SJCRH30 (cell line): Measurements from ENCODE around the gene ZP1. TPM values are rescaled to one million over a fixed set of nuclear protein-coding genes. Genes with fewer than 3 reads are reported as not detected.
"Not testable (repeated sequence)": the region's sequence is repeated elsewhere in the genome, so short reads cannot be mapped to it uniquely, and the experiment has no call there.

ENCODE experiments used
- DNase-seq, 2 experiments: peaks; one replicate each; pipeline ENCODE4 v3.0.0-alpha.2; 2015 to 2020
- H3K27ac ChIP-seq: fragments of 250-450 bp; sonication (Bioruptor Pico); 2 replicates; pipeline ENCODE4 v1.5.1; 2020; ENCODE audit warnings: mild to moderate bottlenecking, moderate library complexity
- H3K27me3 ChIP-seq: fragments of 250-450 bp; sonication (Bioruptor Pico); 2 replicates; pipeline ENCODE4 v1.5.1; 2020; ENCODE audit warnings: mild to moderate bottlenecking, moderate library complexity
- H3K36me3 ChIP-seq: fragments of 250-450 bp; sonication (Bioruptor Pico); 2 replicates; pipeline ENCODE4 v1.5.1; 2020; ENCODE audit warnings: mild to moderate bottlenecking, moderate library complexity
- H3K4me1 ChIP-seq: fragments of 250-450 bp; sonication (Bioruptor Pico); 2 replicates; pipeline ENCODE4 v1.5.1; 2020; ENCODE audit warnings: mild to moderate bottlenecking, moderate library complexity
- H3K4me3 ChIP-seq: fragments of 250-450 bp; sonication (Bioruptor Pico); 2 replicates; pipeline ENCODE4 v1.5.1; 2020; ENCODE audit warnings: mild to moderate bottlenecking, moderate library complexity
- H3K9me3 ChIP-seq: fragments of 250-450 bp; sonication (Bioruptor Pico); replicated peaks from 2 replicates; pipeline ENCODE4 v1.5.1; 2020; ENCODE audit warnings: mild to moderate bottlenecking, moderate library complexity
- total RNA-seq: library from RNA; depleted of rRNA; stranded (reverse); fragments of >200 nt; shearing (Covaris generic); gene quantifications from 2 replicates; pipeline ENCODE4 v1.2.3, GENCODE V29; 2014; rRNA removed

Gene ZP1
- total RNA-seq, result not detected in 2 replicates

- no peaks in the 10 kb centered on the region for H3K36me3 ChIP-seq
- peak in 1 of 2 experiments; percentile 14 for DNase-seq
- H3K4me3 ChIP-seq, result no peak within 1 kb of the TSS
Measured at GRCh38 chr11:60866911-60867870, at the start of gene ZP1. Gene ZP1, plus strand, starts transcription at chr11:60867542. Its CDS starts 20 bp downstream, at chr11:60867562.

GRCh38 chr11:60818057-60818456, 49.3 kb upstream of the ZP1 start:
- Histone ChIP-seq H3K4me1 (no peaks in the 10 kb centered on the region), H3K9me3 (no peaks in the 10 kb centered on the region), H3K27ac (no peak overlapping the region), H3K27me3 (no peaks in the 10 kb centered on the region), H3K36me3 (no peaks in the 10 kb centered on the region), H3K4me3 (no peak overlapping the region)
- no peak for DNase-seq

More at GRCh38 chr11:60866911-60867870, at the start of gene ZP1:
- Histone ChIP-seq H3K27ac (no peak within 1 kb of the TSS), H3K27me3 (no peaks in the 10 kb centered on the region), H3K9me3 (no peaks in the 10 kb centered on the region), H3K4me1 (peaks cover 2% of the 10 kb centered on the region; the same call in 1 of the 2 replicates)

- DNase-seq, result peak in 1 of 2 experiments; percentile 22
- H3K36me3 ChIP-seq, result no peaks in the 10 kb centered on the region
- no peak overlapping the region for H3K27ac ChIP-seq
- H3K4me3 ChIP-seq, result no peak overlapping the region
- no peaks in the 10 kb centered on the region for H3K9me3 ChIP-seq
- H3K4me1 ChIP-seq, result no peaks in the 10 kb centered on the region
- no peaks in the 10 kb centered on the region for H3K27me3 ChIP-seq
Measured at GRCh38 chr11:60821827-60822599, 45.3 kb upstream of the ZP1 start.

- DNase-seq, H3K27me3 ChIP-seq, H3K36me3 ChIP-seq, H3K4me3 ChIP-seq, H3K9me3 ChIP-seq, H3K4me1 ChIP-seq, H3K27ac ChIP-seq: not testable (repeated sequence)
Measured at GRCh38 chr11:60823745-60824306, 43.5 kb upstream of the ZP1 start.

- no peak overlapping the region for H3K27ac ChIP-seq
- H3K27me3 ChIP-seq, result no peaks in the 10 kb centered on the region
Measured at GRCh38 chr11:60825118-60825517, 42.2 kb upstream of the ZP1 start.

GRCh38 chr11:60825790-60826189, 41.6 kb upstream of the ZP1 start:
- H3K27ac ChIP-seq, result no peak overlapping the region
- H3K36me3 ChIP-seq, result no peaks in the 10 kb centered on the region
- no peaks in the 10 kb centered on the region for H3K4me1 ChIP-seq
- no peak for DNase-seq
- no peaks in the 10 kb centered on the region for H3K9me3 ChIP-seq
- H3K27me3 ChIP-seq, result peaks cover 2% of the 10 kb centered on the region; the same call in 1 of the 2 replicates
- no peak overlapping the region for H3K4me3 ChIP-seq

More at GRCh38 chr11:60825118-60825517, 42.2 kb upstream of the ZP1 start:
- Histone ChIP-seq H3K4me1 (no peaks in the 10 kb centered on the region), H3K9me3 (no peaks in the 10 kb centered on the region), H3K36me3 (no peaks in the 10 kb centered on the region), H3K4me3 (no peak overlapping the region)
- no peak for DNase-seq

GRCh38 chr11:60830478-60831142, 36.7 kb upstream of the ZP1 start:
- no peak overlapping the region for H3K4me3 ChIP-seq
- no peaks in the 10 kb centered on the region for H3K9me3 ChIP-seq
- no peak for DNase-seq
- no peaks in the 10 kb centered on the region for H3K36me3 ChIP-seq
- H3K27me3 ChIP-seq, result peaks cover 3% of the 10 kb centered on the region; the same call in 1 of the 2 replicates
- no peaks in the 10 kb centered on the region for H3K4me1 ChIP-seq
- H3K27ac ChIP-seq, result no peak overlapping the region

- H3K4me3 ChIP-seq, result no peak overlapping the region
- no peak overlapping the region for H3K27ac ChIP-seq
- peak; percentile 65 to 83 for DNase-seq
- peaks cover 3% of the 10 kb centered on the region; the same call in 1 of the 2 replicates for H3K27me3 ChIP-seq
- H3K9me3 ChIP-seq, result no peaks in the 10 kb centered on the region
- no peaks in the 10 kb centered on the region for H3K4me1 ChIP-seq
- H3K36me3 ChIP-seq, result no peaks in the 10 kb centered on the region
Measured at GRCh38 chr11:60831143-60831500, 36.2 kb upstream of the ZP1 start.

- H3K4me3 ChIP-seq, result no peak overlapping the region
- H3K27ac ChIP-seq, result no peak overlapping the region
- H3K4me1 ChIP-seq, result no peaks in the 10 kb centered on the region
- H3K36me3 ChIP-seq, result no peaks in the 10 kb centered on the region
- no peaks in the 10 kb centered on the region for H3K9me3 ChIP-seq
- DNase-seq, result no peak
- H3K27me3 ChIP-seq, result peaks cover 3% of the 10 kb centered on the region; the same call in 1 of the 2 replicates
Measured at GRCh38 chr11:60831501-60832079, 35.8 kb upstream of the ZP1 start.

- no peaks in the 10 kb centered on the region for H3K9me3 ChIP-seq
- no peak overlapping the region for H3K27ac ChIP-seq
- DNase-seq, result no peak
- H3K4me1 ChIP-seq, result 0 out of 2 replicates have a peak, but pooled peaks cover 4% of the 10 kb centered on the region
- peaks cover 3% of the 10 kb centered on the region; the same call in 1 of the 2 replicates for H3K27me3 ChIP-seq
- no peak overlapping the region for H3K4me3 ChIP-seq
- H3K36me3 ChIP-seq, result no peaks in the 10 kb centered on the region
Measured at GRCh38 chr11:60834742-60835533, 32.4 kb upstream of the ZP1 start.

- Histone ChIP-seq H3K4me1 (peaks cover 9% of the 10 kb centered on the region), H3K4me3 (no peak overlapping the region), H3K27ac (no peak overlapping the region), H3K36me3 (no peaks in the 10 kb centered on the region), H3K9me3 (no peaks in the 10 kb centered on the region), H3K27me3 (peaks cover 3% of the 10 kb centered on the region; the same call in 1 of the 2 replicates)
- DNase-seq, result no peak
Measured at GRCh38 chr11:60835534-60835846, 31.9 kb upstream of the ZP1 start.

- Histone ChIP-seq H3K4me3 (no peak overlapping the region), H3K27ac (no peak overlapping the region), H3K9me3 (no peaks in the 10 kb centered on the region), H3K27me3 (no peaks in the 10 kb centered on the region), H3K4me1 (peaks cover 19% of the 10 kb centered on the region), H3K36me3 (no peaks in the 10 kb centered on the region)
- DNase-seq, result no peak
Measured at GRCh38 chr11:60836866-60837515, 30.4 kb upstream of the ZP1 start.

GRCh38 chr11:60838132-60838531, 29.2 kb upstream of the ZP1 start:
- Histone ChIP-seq H3K36me3 (no peaks in the 10 kb centered on the region), H3K4me1 (peaks cover 19% of the 10 kb centered on the region), H3K4me3 (no peak overlapping the region), H3K27ac (no peak overlapping the region), H3K9me3 (no peaks in the 10 kb centered on the region), H3K27me3 (no peaks in the 10 kb centered on the region)
- DNase-seq, result peak in 1 of 2 experiments; percentile 24
